OCI-LY7 (cell line): ENCODE data around the gene KDM3B.

Experiments used
- EZH2phosphoT487 ChIP-seq: fragments of 200-600 bp; sonication (generic); IDR thresholded peaks from 2 replicates; pipeline ENCODE4 v1.6.1; 2018; ENCODE audit warnings: low read depth, borderline replicate concordance, mild to moderate bottlenecking, mixed run types, antibody characterized with exemption, low read length, moderate library complexity, mixed read lengths
- TF ChIP-seq, protein P1 (sequence below): fragments of 200-600 bp; sonication (generic); conservative IDR thresholded peaks from 2 replicates; pipeline ENCODE4 v1.5.1; 2014; ENCODE audit warnings: mild to moderate bottlenecking, antibody characterized with exemption, low read length, moderate library complexity, mixed read lengths

DNA sequence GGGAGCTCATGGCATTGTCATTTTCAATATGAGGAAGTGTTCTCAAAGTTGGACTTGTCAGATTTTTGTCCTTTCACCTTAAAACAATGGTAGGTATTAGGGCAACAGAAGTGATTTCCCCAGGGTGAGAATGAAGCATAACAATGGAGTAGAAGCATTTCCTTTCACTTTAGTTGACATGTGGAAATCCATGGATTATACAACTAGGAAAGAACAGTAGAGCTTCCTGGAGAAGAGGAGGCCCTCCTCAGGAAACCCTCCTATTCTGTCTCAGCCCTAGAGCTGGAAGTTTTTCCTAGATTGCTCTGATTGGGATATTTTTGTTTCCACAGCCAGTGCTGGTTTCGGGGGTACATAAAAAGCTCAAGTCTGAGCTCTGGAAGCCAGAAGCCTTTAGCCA is 72.6 kb downstream of the KDM3B start:
- TF ChIP-seq, protein P1, sequence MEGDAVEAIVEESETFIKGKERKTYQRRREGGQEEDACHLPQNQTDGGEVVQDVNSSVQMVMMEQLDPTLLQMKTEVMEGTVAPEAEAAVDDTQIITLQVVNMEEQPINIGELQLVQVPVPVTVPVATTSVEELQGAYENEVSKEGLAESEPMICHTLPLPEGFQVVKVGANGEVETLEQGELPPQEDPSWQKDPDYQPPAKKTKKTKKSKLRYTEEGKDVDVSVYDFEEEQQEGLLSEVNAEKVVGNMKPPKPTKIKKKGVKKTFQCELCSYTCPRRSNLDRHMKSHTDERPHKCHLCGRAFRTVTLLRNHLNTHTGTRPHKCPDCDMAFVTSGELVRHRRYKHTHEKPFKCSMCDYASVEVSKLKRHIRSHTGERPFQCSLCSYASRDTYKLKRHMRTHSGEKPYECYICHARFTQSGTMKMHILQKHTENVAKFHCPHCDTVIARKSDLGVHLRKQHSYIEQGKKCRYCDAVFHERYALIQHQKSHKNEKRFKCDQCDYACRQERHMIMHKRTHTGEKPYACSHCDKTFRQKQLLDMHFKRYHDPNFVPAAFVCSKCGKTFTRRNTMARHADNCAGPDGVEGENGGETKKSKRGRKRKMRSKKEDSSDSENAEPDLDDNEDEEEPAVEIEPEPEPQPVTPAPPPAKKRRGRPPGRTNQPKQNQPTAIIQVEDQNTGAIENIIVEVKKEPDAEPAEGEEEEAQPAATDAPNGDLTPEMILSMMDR = no peak
- TF ChIP-seq EZH2phosphoT487 = no peak
